Activated CD8-positive, alpha-beta memory T cell treated with anti-CD3 and anti-CD28 coated beads, Interleukin-2, amount 50 U/mL, for 48 hours (primary cell): Measurements from ENCODE around the gene ITGA5.

Source experiments
- DNase-seq: peaks from one replicate; pipeline ENCODE4 v3.0.0-alpha.2; 2020

ITGA5 gene

GRCh38 chr12:54349036-54349435 is 70.0 kb downstream of the ITGA5 start:
- DNase-seq = no peak
